SK-N-SH (cell line): ENCODE data around the gene PEX10. TPM values are rescaled to one million over a fixed set of nuclear protein-coding genes. Genes with fewer than 3 reads are reported as not detected.

Experiments used
- CTCF ChIA-PET: fragments of 300-600, 350-600 bp; formaldehyde crosslinking; extraction: SDS; loops from one replicate; lab custom pipeline; 2021; lab: Yijun Ruan, JAX
- POLR2A ChIA-PET: fragments of 350-600 bp; sonication (Branson Sonifier 250); formaldehyde crosslinking; extraction: SDS; loops from one replicate; lab custom pipeline; 2020; ENCODE audit warnings: antibody characterized with exemption, inconsistent platforms; lab: Yijun Ruan, JAX
- DNase-seq: peaks from one replicate; pipeline ENCODE4 v3.0.0; 2012
- H2AFZ ChIP-seq: fragments of 200-600 bp; sonication (generic); 2 replicates; pipeline ENCODE4 v1.8.1; 2016; ENCODE audit warnings: antibody characterized with exemption, mild to moderate bottlenecking, low read depth
- H3F3A ChIP-seq: fragments of 200-600 bp; sonication (generic); replicated peaks from 2 replicates; pipeline ENCODE3; 2016; ENCODE audit warnings: antibody characterized with exemption, mild to moderate bottlenecking; ENCODE audit not compliant: insufficient read depth
- H3K27ac ChIP-seq, 2 experiments: fragments of 200-500 bp in 1 of 2; fragments of 200-600 bp in 1 of 2; sonication (Bioruptor generic) in 1 of 2; sonication (generic), shearing (Covaris generic) in 1 of 2; 2 replicates each; pipeline versions ENCODE4 v1.5.1 to v1.6.1; 2014 to 2016; ENCODE audit warnings: low read depth in 2 of 2, inconsistent platforms in 1 of 2, low read length in 1 of 2, mild to moderate bottlenecking in 1 of 2, mixed read lengths in 1 of 2
- H3K27me3 ChIP-seq: fragments of 200-600 bp; sonication (generic), shearing (Covaris generic); 2 replicates; pipeline ENCODE4 v1.6.1; 2016; ENCODE audit warnings: mixed run types; ENCODE audit not compliant: insufficient read depth
- H3K36me3 ChIP-seq, 2 experiments: fragments of 200-500 bp in 1 of 2; fragments of 200-600 bp in 1 of 2; sonication (Bioruptor generic) in 1 of 2; sonication (generic) in 1 of 2; replicated peaks in 1 of 2; 2 replicates each; pipeline versions ENCODE3 to v1.5.1; 2014 to 2016; ENCODE audit warnings: low read length in 1 of 2, mild to moderate bottlenecking in 1 of 2; ENCODE audit not compliant: insufficient read depth in 2 of 2, control insufficient read depth in 1 of 2
- H3K4me1 ChIP-seq, 2 experiments: fragments of 200-500 bp in 1 of 2; fragments of 200-600 bp in 1 of 2; sonication (Bioruptor generic) in 1 of 2; sonication (generic), shearing (Covaris generic) in 1 of 2; 2 replicates each; pipeline versions ENCODE4 v1.5.1 to v1.6.1; 2014 to 2016; ENCODE audit warnings: low read depth in 1 of 2, low read length in 1 of 2, mixed run types in 1 of 2; ENCODE audit not compliant: insufficient read depth in 2 of 2, control insufficient read depth in 1 of 2
- H3K4me2 ChIP-seq: fragments of 200-600 bp; sonication (generic), shearing (Covaris generic); 2 replicates; pipeline ENCODE4 v1.6.1; 2017; ENCODE audit warnings: mixed run types
- H3K4me3 ChIP-seq, 2 experiments: fragments of 200-500 bp in 1 of 2; fragments of 200-600 bp in 1 of 2; sonication (Bioruptor generic) in 1 of 2; sonication (generic), shearing (Covaris generic) in 1 of 2; 2 replicates each; pipeline versions ENCODE4 v1.5.1 to v1.8.1; 2014 to 2016; ENCODE audit warnings: low read depth in 2 of 2, inconsistent platforms in 1 of 2, low read length in 1 of 2, mild to moderate bottlenecking in 1 of 2, mixed read lengths in 1 of 2, moderate library complexity in 1 of 2
- H3K79me2 ChIP-seq: fragments of 200-600 bp; sonication (generic); 2 replicates; pipeline ENCODE4 v1.8.1; 2017; ENCODE audit warnings: mild to moderate bottlenecking; ENCODE audit not compliant: insufficient read depth
- H3K9ac ChIP-seq: fragments of 200-600 bp; sonication (generic); 2 replicates; pipeline ENCODE4 v1.6.1; 2017; ENCODE audit warnings: mixed run types
- H3K9me2 ChIP-seq: fragments of 200-600 bp; sonication (generic); 2 replicates; pipeline ENCODE4 v1.6.1; 2017; ENCODE audit warnings: mixed run types
- H3K9me3 ChIP-seq: fragments of 200-600 bp; sonication (generic); 2 replicates; pipeline ENCODE4 v1.6.1; 2017; ENCODE audit warnings: mixed run types, mild to moderate bottlenecking, moderate library complexity
- H4K20me1 ChIP-seq: fragments of 200-600 bp; sonication (generic); 2 replicates; pipeline ENCODE4 v1.6.1; 2017; ENCODE audit warnings: mild to moderate bottlenecking, mixed run types; ENCODE audit not compliant: insufficient read depth
- CHD2 ChIP-seq: fragments of 150-350 bp; IDR thresholded peaks from 2 replicates; pipeline ENCODE4 v1.6.1; 2018; ENCODE audit warnings: low read length; ENCODE audit not compliant: partially characterized antibody
- ELF1 ChIP-seq: IDR thresholded peaks from 2 replicates; pipeline ENCODE4 v1.4.0; 2012
- EZH2phosphoT487 ChIP-seq: fragments of 200-600 bp; sonication (generic); IDR thresholded peaks from 2 replicates; pipeline ENCODE4 v1.6.1; 2017; ENCODE audit warnings: low read depth, mixed run types, mild to moderate bottlenecking, antibody characterized with exemption, moderate library complexity, borderline replicate concordance
- FOSL2 ChIP-seq: IDR thresholded peaks from 2 replicates; pipeline ENCODE4 v1.4.0; 2012; ENCODE audit warnings: low read depth, mild to moderate bottlenecking, moderate library complexity, borderline replicate concordance
- FOXM1 ChIP-seq: IDR thresholded peaks from 2 replicates; pipeline ENCODE4 v1.4.0; 2012; ENCODE audit warnings: low read depth, mild to moderate bottlenecking
- GATA2 ChIP-seq: sonication (generic); formaldehyde crosslinking; IDR thresholded peaks from 2 replicates; pipeline ENCODE4 v1.5.0; 2020; ENCODE audit warnings: mild to moderate bottlenecking, missing genetic modification reagents
- JUND ChIP-seq: IDR thresholded peaks from 2 replicates; pipeline ENCODE4 v1.4.0; 2012
- MEF2A ChIP-seq: IDR thresholded peaks from 2 replicates; pipeline ENCODE4 v1.4.0; 2012; ENCODE audit warnings: low read depth, borderline replicate concordance
- MXI1 ChIP-seq: IDR thresholded peaks from 2 replicates; pipeline ENCODE4 v1.6.1; 2012; ENCODE audit warnings: mild to moderate bottlenecking, low read depth, low read length, improper control_type of control experiment
- NRF1 ChIP-seq: IDR thresholded peaks from 2 replicates; pipeline ENCODE4 v1.6.1; 2012; ENCODE audit warnings: low read depth, mild to moderate bottlenecking, low read length
- POLR2AphosphoS5 ChIP-seq: IDR thresholded peaks from 2 replicates; pipeline ENCODE4 v1.6.1; 2012; ENCODE audit warnings: low read depth, low read length
- RAD21 ChIP-seq: IDR thresholded peaks from 2 replicates; pipeline ENCODE4 v1.6.1; 2012; ENCODE audit warnings: mild to moderate bottlenecking, low read length
- RFX5 ChIP-seq: IDR thresholded peaks from 2 replicates; pipeline ENCODE4 v1.6.1; 2012; ENCODE audit warnings: mild to moderate bottlenecking, improper control_type of control experiment, low read length
- RXRA ChIP-seq: IDR thresholded peaks from 2 replicates; pipeline ENCODE4 v1.4.0; 2012; ENCODE audit warnings: low read depth, mild to moderate bottlenecking, borderline replicate concordance
- SMC3 ChIP-seq: IDR thresholded peaks from 2 replicates; pipeline ENCODE4 v1.6.1; 2012; ENCODE audit warnings: low read depth, low read length, improper control_type of control experiment
- TCF12 ChIP-seq: IDR thresholded peaks from 2 replicates; pipeline ENCODE4 v1.4.0; 2012
- WGBS: methylation state at CpG from one replicate; pipeline ENCODE4 v1.1.6; 2017; ENCODE audit warnings: low lambda C conversion rate; 5-methylcytosine and 5-hydroxymethylcytosine counted together
- polyA plus RNA-seq, 3 experiments: library from polyadenylated mRNA; depleted of rRNA; stranded (reverse); fragments of >200 nt; gene quantifications; 2 replicates each; pipeline ENCODE4 v1.2.3, GENCODE V29; 2012
- TF ChIP-seq, protein P1 (sequence below): IDR thresholded peaks from 2 replicates; pipeline ENCODE4 v1.4.0; 2012; ENCODE audit warnings: low read depth, borderline replicate concordance
- TF ChIP-seq, protein P2 (sequence below): IDR thresholded peaks from 2 replicates; pipeline ENCODE4 v1.6.1; 2012; ENCODE audit warnings: mild to moderate bottlenecking, low read depth, low read length, moderate library complexity
- TF ChIP-seq, protein P3 (sequence below): fragments of 150-350 bp; IDR thresholded peaks from 2 replicates; pipeline ENCODE4 v1.6.1; 2016; ENCODE audit warnings: mild to moderate bottlenecking, low read depth, low read length
- TF ChIP-seq, protein P4 (sequence below): fragments of 150-350 bp; IDR thresholded peaks from 2 replicates; pipeline ENCODE4 v1.6.1; 2017; ENCODE audit warnings: antibody characterized with exemption, low read length, low read depth, borderline replicate concordance

Gene PEX10
- polyA plus RNA-seq, 1 of the 3 experiments (the other 2 are of a cell fraction), result 28.6 TPM

DNA sequence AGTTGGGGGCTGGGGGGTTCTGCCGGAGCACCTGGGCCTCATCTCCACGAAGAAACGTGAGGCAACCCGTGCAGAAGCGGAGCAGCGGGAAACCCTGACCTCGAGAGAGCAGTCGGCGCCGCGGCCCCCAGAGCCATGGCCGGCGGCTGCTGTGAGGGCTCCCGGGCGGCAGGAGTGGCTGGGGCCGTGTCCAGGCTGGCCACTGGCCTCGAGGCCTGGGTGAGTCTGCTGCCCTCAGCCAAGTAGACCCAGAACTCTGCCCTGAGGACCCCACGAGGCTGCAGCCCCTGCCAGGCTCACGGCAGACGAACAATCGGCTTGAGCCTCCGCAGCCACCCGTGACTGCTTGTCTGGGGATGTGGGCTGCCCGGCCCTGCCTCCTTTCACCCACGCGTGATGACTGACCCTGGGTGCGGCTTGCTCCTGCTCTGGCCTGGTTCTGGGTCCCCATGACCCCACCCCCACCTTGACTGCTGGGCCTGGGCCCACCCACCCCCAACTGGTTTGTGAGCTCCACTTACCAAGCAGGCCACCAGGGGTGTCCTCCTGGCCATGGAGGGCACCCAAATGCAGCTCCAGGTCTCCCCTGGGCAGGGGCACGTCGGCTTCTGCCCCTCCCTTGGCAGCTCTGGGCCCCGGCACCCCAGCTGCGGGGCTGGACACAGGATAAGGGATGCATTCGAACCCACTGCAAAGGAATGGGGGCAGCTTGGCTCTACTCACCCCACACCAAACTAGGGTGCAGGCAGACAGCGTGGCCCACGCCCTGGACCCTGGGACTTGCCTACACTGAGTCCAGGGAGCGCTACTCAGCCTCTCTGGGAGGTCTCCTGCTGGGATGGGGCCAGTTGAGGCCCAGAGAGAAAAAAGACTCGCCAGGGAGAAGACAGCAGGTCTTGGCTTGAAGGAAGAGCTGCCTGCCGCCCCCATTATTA lies 55.2 kb downstream of the PEX10 start:
- H2AFZ ChIP-seq, result no peak overlapping the region
- ChIA-PET POLR2A (no interaction called here), CTCF (interaction anchor here (0.9 to 1.4 kb wide), 2 partner anchors 25 to 161 kb away, joined by 3 to 5 read pairs; no protein-coding TSS in a partner anchor)
- no peaks in the 10 kb centered on the region for H4K20me1 ChIP-seq
- no peaks in the 10 kb centered on the region for H3F3A ChIP-seq
- no peak overlapping the region for H3K4me2 ChIP-seq
- H3K27ac ChIP-seq, result no peak overlapping the region
- H3K27me3 ChIP-seq, result no peaks in the 10 kb centered on the region
- H3K4me1 ChIP-seq, result no peaks in the 10 kb centered on the region; a peak in 1 of 4 replicates
- DNase-seq, result no peak
- TF ChIP-seq MXI1 (no peak), TCF12 (no peak), SMC3 (no peak), RFX5 (no peak), GATA2 (CRISPR knock-in tag) (no peak), FOXM1 (no peak), NRF1 (no peak), FOSL2 (no peak), POLR2AphosphoS5 (no peak), CHD2 (no peak), RAD21 (no peak), JUND (no peak), MEF2A (no peak), RXRA (no peak), ELF1 (no peak), EZH2phosphoT487 (no peak)
- TF ChIP-seq, protein P1, sequence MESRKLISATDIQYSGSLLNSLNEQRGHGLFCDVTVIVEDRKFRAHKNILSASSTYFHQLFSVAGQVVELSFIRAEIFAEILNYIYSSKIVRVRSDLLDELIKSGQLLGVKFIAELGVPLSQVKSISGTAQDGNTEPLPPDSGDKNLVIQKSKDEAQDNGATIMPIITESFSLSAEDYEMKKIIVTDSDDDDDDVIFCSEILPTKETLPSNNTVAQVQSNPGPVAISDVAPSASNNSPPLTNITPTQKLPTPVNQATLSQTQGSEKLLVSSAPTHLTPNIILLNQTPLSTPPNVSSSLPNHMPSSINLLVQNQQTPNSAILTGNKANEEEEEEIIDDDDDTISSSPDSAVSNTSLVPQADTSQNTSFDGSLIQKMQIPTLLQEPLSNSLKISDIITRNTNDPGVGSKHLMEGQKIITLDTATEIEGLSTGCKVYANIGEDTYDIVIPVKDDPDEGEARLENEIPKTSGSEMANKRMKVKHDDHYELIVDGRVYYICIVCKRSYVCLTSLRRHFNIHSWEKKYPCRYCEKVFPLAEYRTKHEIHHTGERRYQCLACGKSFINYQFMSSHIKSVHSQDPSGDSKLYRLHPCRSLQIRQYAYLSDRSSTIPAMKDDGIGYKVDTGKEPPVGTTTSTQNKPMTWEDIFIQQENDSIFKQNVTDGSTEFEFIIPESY, result no peak
- TF ChIP-seq, protein P2, sequence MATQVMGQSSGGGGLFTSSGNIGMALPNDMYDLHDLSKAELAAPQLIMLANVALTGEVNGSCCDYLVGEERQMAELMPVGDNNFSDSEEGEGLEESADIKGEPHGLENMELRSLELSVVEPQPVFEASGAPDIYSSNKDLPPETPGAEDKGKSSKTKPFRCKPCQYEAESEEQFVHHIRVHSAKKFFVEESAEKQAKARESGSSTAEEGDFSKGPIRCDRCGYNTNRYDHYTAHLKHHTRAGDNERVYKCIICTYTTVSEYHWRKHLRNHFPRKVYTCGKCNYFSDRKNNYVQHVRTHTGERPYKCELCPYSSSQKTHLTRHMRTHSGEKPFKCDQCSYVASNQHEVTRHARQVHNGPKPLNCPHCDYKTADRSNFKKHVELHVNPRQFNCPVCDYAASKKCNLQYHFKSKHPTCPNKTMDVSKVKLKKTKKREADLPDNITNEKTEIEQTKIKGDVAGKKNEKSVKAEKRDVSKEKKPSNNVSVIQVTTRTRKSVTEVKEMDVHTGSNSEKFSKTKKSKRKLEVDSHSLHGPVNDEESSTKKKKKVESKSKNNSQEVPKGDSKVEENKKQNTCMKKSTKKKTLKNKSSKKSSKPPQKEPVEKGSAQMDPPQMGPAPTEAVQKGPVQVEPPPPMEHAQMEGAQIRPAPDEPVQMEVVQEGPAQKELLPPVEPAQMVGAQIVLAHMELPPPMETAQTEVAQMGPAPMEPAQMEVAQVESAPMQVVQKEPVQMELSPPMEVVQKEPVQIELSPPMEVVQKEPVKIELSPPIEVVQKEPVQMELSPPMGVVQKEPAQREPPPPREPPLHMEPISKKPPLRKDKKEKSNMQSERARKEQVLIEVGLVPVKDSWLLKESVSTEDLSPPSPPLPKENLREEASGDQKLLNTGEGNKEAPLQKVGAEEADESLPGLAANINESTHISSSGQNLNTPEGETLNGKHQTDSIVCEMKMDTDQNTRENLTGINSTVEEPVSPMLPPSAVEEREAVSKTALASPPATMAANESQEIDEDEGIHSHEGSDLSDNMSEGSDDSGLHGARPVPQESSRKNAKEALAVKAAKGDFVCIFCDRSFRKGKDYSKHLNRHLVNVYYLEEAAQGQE, result no peak
- TF ChIP-seq, protein P3, sequence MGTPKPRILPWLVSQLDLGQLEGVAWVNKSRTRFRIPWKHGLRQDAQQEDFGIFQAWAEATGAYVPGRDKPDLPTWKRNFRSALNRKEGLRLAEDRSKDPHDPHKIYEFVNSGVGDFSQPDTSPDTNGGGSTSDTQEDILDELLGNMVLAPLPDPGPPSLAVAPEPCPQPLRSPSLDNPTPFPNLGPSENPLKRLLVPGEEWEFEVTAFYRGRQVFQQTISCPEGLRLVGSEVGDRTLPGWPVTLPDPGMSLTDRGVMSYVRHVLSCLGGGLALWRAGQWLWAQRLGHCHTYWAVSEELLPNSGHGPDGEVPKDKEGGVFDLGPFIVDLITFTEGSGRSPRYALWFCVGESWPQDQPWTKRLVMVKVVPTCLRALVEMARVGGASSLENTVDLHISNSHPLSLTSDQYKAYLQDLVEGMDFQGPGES, result no peak
- TF ChIP-seq, protein P4, sequence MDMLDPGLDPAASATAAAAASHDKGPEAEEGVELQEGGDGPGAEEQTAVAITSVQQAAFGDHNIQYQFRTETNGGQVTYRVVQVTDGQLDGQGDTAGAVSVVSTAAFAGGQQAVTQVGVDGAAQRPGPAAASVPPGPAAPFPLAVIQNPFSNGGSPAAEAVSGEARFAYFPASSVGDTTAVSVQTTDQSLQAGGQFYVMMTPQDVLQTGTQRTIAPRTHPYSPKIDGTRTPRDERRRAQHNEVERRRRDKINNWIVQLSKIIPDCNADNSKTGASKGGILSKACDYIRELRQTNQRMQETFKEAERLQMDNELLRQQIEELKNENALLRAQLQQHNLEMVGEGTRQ, result no peak
- 85% methylated on average over 10 of the region's 37 CpGs for WGBS
- H3K9me2 ChIP-seq, result no peaks in the 10 kb centered on the region
- no peak overlapping the region for H3K4me3 ChIP-seq
- H3K9me3 ChIP-seq, result no peaks in the 10 kb centered on the region
- H3K36me3 ChIP-seq, result no peaks in the 10 kb centered on the region
- no peaks in the 10 kb centered on the region for H3K79me2 ChIP-seq
- H3K9ac ChIP-seq, result no peak overlapping the region
